ENCODE data around the gene MACO1. TPM values are rescaled to one million over a fixed set of nuclear protein-coding genes. Genes with fewer than 3 reads are reported as not detected.
A peak's percentile ranks its signal among the peaks of the same experiment; 100 is the strongest.

The MACO1 gene
- total and polyA plus RNA-seq, 7 donors = 2.4 to 20.2 (median 11.8) TPM

GRCh38 chr1:25513666-25514065 lies 83.0 kb downstream of the MACO1 start:
- H3K36me3 ChIP-seq = no peaks in the 10 kb centered on the region
- H3K27me3 ChIP-seq = no peaks in the 10 kb centered on the region
- no peaks in the 10 kb centered on the region for H3K4me1 ChIP-seq
- H3K9me3 ChIP-seq = no peaks in the 10 kb centered on the region
- intact Hi-C loops (cut with DNase I) = no loop called here
- no peak for TF ChIP-seq POLR2AphosphoS5 (IDR thresholded peaks at IDR 0.05)
- no peak for TF ChIP-seq EP300 (IDR thresholded peaks at IDR 0.05)
- no peak for TF ChIP-seq POLR2A (IDR thresholded peaks at IDR 0.05)
- no peak for TF ChIP-seq CTCF (IDR thresholded peaks at IDR 0.05)
- no peak overlapping the region for H3K27ac ChIP-seq
- no peak overlapping the region for H3K4me3 ChIP-seq
- WGBS, 2 donors = 84% methylated on average over 4 of the region's 4 CpGs
- DNase-seq = peak; percentile 40

- intact Hi-C loops (cut with DNase I) = no loop called here
- DNase-seq = no peak
- 76 to 78% methylated on average over 6 of the region's 6 CpGs for WGBS, 2 donors
- Histone ChIP-seq H3K4me1 (no peaks in the 10 kb centered on the region), H3K4me3 (no peak overlapping the region), H3K9me3 (no peaks in the 10 kb centered on the region), H3K27ac (no peak overlapping the region), H3K27me3 (no peaks in the 10 kb centered on the region), H3K36me3 (no peaks in the 10 kb centered on the region)
- TF ChIP-seq CTCF (IDR thresholded peaks at IDR 0.05) = no peak
- no peak for TF ChIP-seq POLR2AphosphoS5 (IDR thresholded peaks at IDR 0.05)
- TF ChIP-seq POLR2A (IDR thresholded peaks at IDR 0.05) = no peak
- no peak for TF ChIP-seq EP300 (IDR thresholded peaks at IDR 0.05)
Observed at GRCh38 chr1:25515033-25515432, 84.3 kb downstream of the MACO1 start.

DNA sequence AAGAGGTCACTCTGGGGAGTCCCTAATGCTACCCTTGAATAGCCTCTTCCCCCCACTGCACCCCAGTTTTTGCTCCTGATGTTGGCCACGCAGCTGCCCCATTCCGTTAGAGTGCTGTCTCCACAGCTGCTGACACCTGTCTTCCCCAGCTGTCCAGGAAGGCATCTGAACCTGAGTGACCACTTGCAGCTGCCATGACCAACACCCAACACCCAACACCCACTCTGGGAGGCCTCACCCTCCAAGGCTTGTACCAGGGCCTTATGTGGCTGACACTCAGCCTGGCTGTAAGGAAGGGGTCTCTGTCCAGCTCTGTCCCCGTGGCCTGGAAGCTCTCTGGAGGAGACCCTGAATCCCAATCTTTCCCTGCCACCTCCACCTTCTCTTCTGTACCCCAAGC lies 86.0 kb downstream of the MACO1 start:
- no peak for DNase-seq
- Histone ChIP-seq H3K4me3 (no peak overlapping the region), H3K4me1 (no peaks in the 10 kb centered on the region), H3K9me3 (no peaks in the 10 kb centered on the region), H3K27me3 (no peaks in the 10 kb centered on the region), H3K27ac (no peak overlapping the region), H3K36me3 (no peaks in the 10 kb centered on the region)
- WGBS, 2 donors = 68 to 82% methylated on average over 3 of the region's 3 CpGs
- no peak for TF ChIP-seq POLR2AphosphoS5 (IDR thresholded peaks at IDR 0.05)
- no peak for TF ChIP-seq CTCF (IDR thresholded peaks at IDR 0.05)
- no peak for TF ChIP-seq POLR2A (IDR thresholded peaks at IDR 0.05)
- no peak for TF ChIP-seq EP300 (IDR thresholded peaks at IDR 0.05)
- intact Hi-C loops (cut with DNase I) = no loop called here

- TF ChIP-seq POLR2AphosphoS5 (IDR thresholded peaks at IDR 0.05) (no peak), POLR2A (IDR thresholded peaks at IDR 0.05) (no peak)
- intact Hi-C loops (cut with DNase I) = no loop called here
- H3K4me1 ChIP-seq = no peaks in the 10 kb centered on the region
- H3K27me3 ChIP-seq = no peaks in the 10 kb centered on the region
- DNase-seq = no peak
- no peak overlapping the region for H3K4me3 ChIP-seq
- no peaks in the 10 kb centered on the region for H3K36me3 ChIP-seq
- 86 to 89% methylated on average over 33 of the region's 33 CpGs for WGBS, 2 donors
- H3K27ac ChIP-seq = no peak overlapping the region
- H3K9me3 ChIP-seq = no peaks in the 10 kb centered on the region
Observed at GRCh38 chr1:25517476-25518394, 87.0 kb downstream of the MACO1 start.

DNA sequence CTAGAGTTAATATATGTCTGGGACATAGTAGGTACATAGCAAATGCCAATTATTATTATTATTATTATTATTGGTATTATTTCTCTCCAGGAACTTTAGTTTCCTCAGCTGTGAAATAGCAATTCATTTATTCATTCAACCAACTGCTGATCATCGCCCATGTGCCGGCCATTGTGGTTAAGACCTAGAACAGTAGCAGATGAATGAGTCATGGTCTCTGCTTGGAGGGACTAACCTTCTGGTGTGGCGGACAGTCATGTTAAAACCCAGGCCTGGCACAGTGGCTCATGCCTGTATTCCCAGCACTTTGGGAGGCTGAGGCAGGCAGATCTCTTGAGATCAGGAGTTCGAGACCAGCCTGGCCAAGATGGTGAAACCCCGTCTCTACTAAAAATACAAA lies 88.9 kb downstream of the MACO1 start:
- intact Hi-C loops (cut with DNase I) = loop anchor here (5.0 kb wide), 1 partner anchor 117 kb away; no protein-coding TSS in a partner anchor
- H3K36me3 ChIP-seq = no peaks in the 10 kb centered on the region
- DNase-seq = no peak
- H3K4me1 ChIP-seq = no peaks in the 10 kb centered on the region
- H3K27me3 ChIP-seq = no peaks in the 10 kb centered on the region
- WGBS, 2 donors = 80 to 90% methylated on average over 5 of the region's 5 CpGs
- H3K27ac ChIP-seq = no peak overlapping the region
- no peak for TF ChIP-seq EP300 (IDR thresholded peaks at IDR 0.05)
- no peak for TF ChIP-seq POLR2AphosphoS5 (IDR thresholded peaks at IDR 0.05)
- TF ChIP-seq POLR2A (IDR thresholded peaks at IDR 0.05) = no peak
- no peak for TF ChIP-seq CTCF (IDR thresholded peaks at IDR 0.05)
- H3K9me3 ChIP-seq = no peaks in the 10 kb centered on the region
- H3K4me3 ChIP-seq = no peak overlapping the region
